ENCODE results near the gene IFT22.
A peak's percentile ranks its signal among the peaks of the same experiment; 100 is the strongest.

IFT22 gene

GRCh38 chr7:101321491-101322401 is at the start of gene IFT22:
Gene IFT22 (minus strand): TSS chr7:101321812. CDS start chr7:101321709, 103 bp downstream.
- peak; percentile 24 for TF ChIP-seq CTCF (IDR thresholded peaks at IDR 0.05; ENCODE audit: low read depth, low read length, missing control alignments)
- peak; percentile 65 for DNase-seq (ENCODE audit: low read depth)
- peak within 1 kb of the TSS; percentile 64 for H3K4me3 ChIP-seq (ENCODE audit: low read depth, low read length)

GRCh38 chr7:101370836-101371235 is 49.2 kb upstream of the IFT22 start:
- H3K4me3 ChIP-seq (ENCODE audit: low read depth, low read length) = no peak overlapping the region
- no peak for TF ChIP-seq CTCF (IDR thresholded peaks at IDR 0.05; ENCODE audit: low read depth, low read length, missing control alignments)
- DNase-seq (ENCODE audit: low read depth) = no peak

- TF ChIP-seq CTCF (IDR thresholded peaks at IDR 0.05; ENCODE audit: low read depth, low read length, missing control alignments) = no peak
- no peak overlapping the region for H3K4me3 ChIP-seq (ENCODE audit: low read depth, low read length)
- no peak for DNase-seq (ENCODE audit: low read depth)
Observed at GRCh38 chr7:101368422-101369165, 47.0 kb upstream of the IFT22 start.

GRCh38 chr7:101367676-101368075 is 46.1 kb upstream of the IFT22 start:
- no peak overlapping the region for H3K4me3 ChIP-seq (ENCODE audit: low read depth, low read length)
- DNase-seq (ENCODE audit: low read depth) = no peak
- TF ChIP-seq CTCF (IDR thresholded peaks at IDR 0.05; ENCODE audit: low read depth, low read length, missing control alignments) = no peak

GRCh38 chr7:101365956-101366355 is 44.3 kb upstream of the IFT22 start:
- no peak for DNase-seq (ENCODE audit: low read depth)
- H3K4me3 ChIP-seq (ENCODE audit: low read depth, low read length) = no peak overlapping the region
- TF ChIP-seq CTCF (IDR thresholded peaks at IDR 0.05; ENCODE audit: low read depth, low read length, missing control alignments) = no peak

GRCh38 chr7:101363734-101364374 is 42.2 kb upstream of the IFT22 start:
- DNase-seq (ENCODE audit: low read depth) = no peak
- H3K4me3 ChIP-seq (ENCODE audit: low read depth, low read length) = no peak overlapping the region
- TF ChIP-seq CTCF (IDR thresholded peaks at IDR 0.05; ENCODE audit: low read depth, low read length, missing control alignments) = peak; percentile 83
